HG02884 (cell line): ENCODE results near the gene KIF19.

Experiments
- ATAC-seq: cut with Tn5 transposase; IDR thresholded peaks from one replicate; pipeline ENCODE4 v1.9.1; 2021; ENCODE audit warnings: mild to moderate bottlenecking, moderate library complexity; ENCODE audit not compliant: unreplicated experiment

KIF19 gene

GRCh38 chr17:74304184-74304583, 21.8 kb upstream of the KIF19 start:
- ATAC-seq: no peak

- ATAC-seq: no peak
Observed at GRCh38 chr17:74305865-74306654, 20.0 kb upstream of the KIF19 start.

GRCh38 chr17:74307984-74308773, 17.8 kb upstream of the KIF19 start:
- ATAC-seq: no peak

- no peak for ATAC-seq
Observed at GRCh38 chr17:74309902-74310301, 16.1 kb upstream of the KIF19 start.

- no peak for ATAC-seq
Observed at GRCh38 chr17:74314877-74315276, 11.1 kb upstream of the KIF19 start.

GRCh38 chr17:74316220-74316619, 9.8 kb upstream of the KIF19 start:
- no peak for ATAC-seq

GRCh38 chr17:74317071-74317470, 9.0 kb upstream of the KIF19 start:
- no peak for ATAC-seq

GRCh38 chr17:74318391-74318790, 7.6 kb upstream of the KIF19 start:
- no peak for ATAC-seq

GRCh38 chr17:74324521-74324920, 1.5 kb upstream of the KIF19 start:
- ATAC-seq: no peak

- ATAC-seq: no peak
Observed at GRCh38 chr17:74325376-74325742, 667 bp upstream of the KIF19 start.

GRCh38 chr17:74326506-74326905, 480 bp downstream of the KIF19 start:
- ATAC-seq: no peak

- no peak for ATAC-seq
Observed at GRCh38 chr17:74328487-74328886, 2.5 kb downstream of the KIF19 start.

- no peak for ATAC-seq
Observed at GRCh38 chr17:74329378-74329777, 3.4 kb downstream of the KIF19 start.

- ATAC-seq: no peak
Observed at GRCh38 chr17:74330446-74330845, 4.4 kb downstream of the KIF19 start.

GRCh38 chr17:74332017-74332650, 6.1 kb downstream of the KIF19 start:
- ATAC-seq: no peak

GRCh38 chr17:74332763-74333283, 6.8 kb downstream of the KIF19 start:
- no peak for ATAC-seq

- no peak for ATAC-seq
Observed at GRCh38 chr17:74334393-74335039, 8.5 kb downstream of the KIF19 start.

- no peak for ATAC-seq
Observed at GRCh38 chr17:74335529-74336062, 9.6 kb downstream of the KIF19 start.

GRCh38 chr17:74336307-74336706, 10.3 kb downstream of the KIF19 start:
- ATAC-seq: no peak

- ATAC-seq: no peak
Observed at GRCh38 chr17:74337834-74338500, 11.9 kb downstream of the KIF19 start.
